SK-N-SH treated with all-trans-retinoic acid at 6 μM for 48 hours (cell line): Measurements from ENCODE around the gene TRAF3IP3.

Experiments
- ATAC-seq: fragments of 200-7000 bp; cut with Tn5 transposase; 3 replicates; pipeline ENCODE4 v1.9.1; 2020; ENCODE audit warnings: mild to moderate bottlenecking, moderate library complexity
- ARNTL ChIP-seq: fragments of 450-650 bp; formaldehyde crosslinking; IDR thresholded peaks from 2 replicates; pipeline ENCODE4 v1.5.0; 2020; ENCODE audit warnings: low read depth, mild to moderate bottlenecking, moderate library complexity, borderline replicate concordance
- BACH2 ChIP-seq: fragments of 250-450 bp; sonication (Bioruptor Pico); IDR thresholded peaks from 2 replicates; pipeline ENCODE4 v1.9.0; 2021; ENCODE audit warnings: mild to moderate bottlenecking, borderline replicate concordance
- CREB5 ChIP-seq: fragments of 250-450 bp; sonication (Bioruptor Pico); IDR thresholded peaks from 2 replicates; pipeline ENCODE4 v1.5.1; 2020; ENCODE audit warnings: low read depth, mild to moderate bottlenecking, moderate library complexity
- CSDC2 ChIP-seq: fragments of 250-450 bp; sonication (Bioruptor Pico); IDR thresholded peaks from 2 replicates; pipeline ENCODE4 v1.5.0; 2020; ENCODE audit warnings: mild to moderate bottlenecking, moderate library complexity
- CSRNP3 ChIP-seq: fragments of 250-450 bp; sonication (Bioruptor Pico); IDR thresholded peaks from 2 replicates; pipeline ENCODE4 v1.5.1; 2021; ENCODE audit warnings: mild to moderate bottlenecking, moderate library complexity
- ESRRG ChIP-seq: fragments of 250-450 bp; sonication (Bioruptor Pico); IDR thresholded peaks from 2 replicates; pipeline ENCODE4 v1.6.1; 2021; ENCODE audit warnings: mild to moderate bottlenecking
- GLIS3 ChIP-seq: fragments of 250-450 bp; sonication (Bioruptor Pico); IDR thresholded peaks from 2 replicates; pipeline ENCODE4 v1.5.0; 2020; ENCODE audit warnings: mild to moderate bottlenecking, moderate library complexity
- ISL1 ChIP-seq: fragments of 250-450 bp; sonication (Bioruptor Pico); IDR thresholded peaks from 2 replicates; pipeline ENCODE4 v2.1.2; 2022; ENCODE audit warnings: mild to moderate bottlenecking, moderate library complexity
- OSR1 ChIP-seq: fragments of 250-450 bp; sonication (Bioruptor Pico); IDR thresholded peaks from 2 replicates; pipeline ENCODE4 v1.8.0; 2022; ENCODE audit warnings: moderate library complexity, mild to moderate bottlenecking, inconsistent platforms
- PATZ1 ChIP-seq: fragments of 250-450 bp; sonication (Bioruptor Pico); IDR thresholded peaks from 2 replicates; pipeline ENCODE4 v1.8.0; 2020; ENCODE audit warnings: mild to moderate bottlenecking, moderate library complexity, borderline replicate concordance
- POU6F1 ChIP-seq: fragments of 250-450 bp; sonication (Bioruptor Pico); IDR thresholded peaks from 2 replicates; pipeline ENCODE4 v1.8.0; 2021; ENCODE audit warnings: low read depth, mild to moderate bottlenecking, moderate library complexity, borderline replicate concordance
- PPARA ChIP-seq: fragments of 250-450 bp; sonication (Bioruptor Pico); IDR thresholded peaks from 2 replicates; pipeline ENCODE4 v1.5.0; 2020; ENCODE audit warnings: mild to moderate bottlenecking, borderline replicate concordance
- RARB ChIP-seq: fragments of 250-450 bp; sonication (Bioruptor Pico); IDR thresholded peaks from 2 replicates; pipeline ENCODE4 v1.8.0; 2021; ENCODE audit warnings: mild to moderate bottlenecking, moderate library complexity
- SNAI2 ChIP-seq: fragments of 250-450 bp; sonication (Bioruptor Pico); IDR thresholded peaks from 2 replicates; pipeline ENCODE4 v1.5.0; 2020; ENCODE audit warnings: mild to moderate bottlenecking, moderate library complexity
- TCF4 ChIP-seq: fragments of 250-450 bp; sonication (Bioruptor Pico); IDR thresholded peaks from 2 replicates; pipeline ENCODE4 v1.8.0; 2021; ENCODE audit warnings: mild to moderate bottlenecking, moderate library complexity, borderline replicate concordance
- TOX ChIP-seq: fragments of 250-450 bp; sonication (Bioruptor Pico); IDR thresholded peaks from 2 replicates; pipeline ENCODE4 v1.8.0; 2021; ENCODE audit warnings: mild to moderate bottlenecking, moderate library complexity, borderline replicate concordance
- TSHZ2 ChIP-seq: fragments of 250-450 bp; sonication (Bioruptor Pico); IDR thresholded peaks from 2 replicates; pipeline ENCODE4 v1.5.0; 2020; ENCODE audit warnings: mild to moderate bottlenecking, moderate library complexity
- ZC3H10 ChIP-seq: fragments of 250-450 bp; sonication (Bioruptor Pico); IDR thresholded peaks from 2 replicates; pipeline ENCODE4 v1.5.1; 2021; ENCODE audit warnings: mild to moderate bottlenecking, moderate library complexity
- ZFP3 ChIP-seq: fragments of 250-450 bp; sonication (Bioruptor Pico); IDR thresholded peaks from 2 replicates; pipeline ENCODE4 v1.5.0; 2020; ENCODE audit warnings: mild to moderate bottlenecking, moderate library complexity
- ZFP30 ChIP-seq: fragments of 450-650 bp; formaldehyde crosslinking; IDR thresholded peaks from 2 replicates; pipeline ENCODE4 v1.5.0; 2022; ENCODE audit warnings: mild to moderate bottlenecking, moderate library complexity
- ZNF565 ChIP-seq: fragments of 450-650 bp; formaldehyde crosslinking; conservative IDR thresholded peaks from 2 replicates; pipeline ENCODE4 v1.5.0; 2020; ENCODE audit warnings: low read depth, mild to moderate bottlenecking, moderate library complexity
- ZNF8 ChIP-seq: fragments of 450-650 bp; formaldehyde crosslinking; IDR thresholded peaks from 2 replicates; pipeline ENCODE4 v1.5.0; 2020; ENCODE audit warnings: mild to moderate bottlenecking, moderate library complexity

Gene TRAF3IP3

GRCh38 chr1:209803568-209803967 is 47.7 kb downstream of the TRAF3IP3 start:
- ATAC-seq = no peak
- no peak for TF ChIP-seq ZC3H10 (CRISPR knock-in tag)
- no peak for TF ChIP-seq ZNF8 (CRISPR knock-in tag)
- TF ChIP-seq TCF4 = no peak
- TF ChIP-seq CSDC2 (CRISPR knock-in tag) = no peak
- no peak for TF ChIP-seq SNAI2
- TF ChIP-seq ZFP30 (CRISPR knock-in tag) = no peak
- TF ChIP-seq, all 23 proteins: peak for 0

GRCh38 chr1:209805341-209805781 is 49.5 kb downstream of the TRAF3IP3 start:
- TF ChIP-seq SNAI2 (no peak), RARB (no peak), PPARA (no peak), BACH2 (CRISPR knock-in tag) (no peak), ZFP3 (CRISPR knock-in tag) (no peak), CSDC2 (CRISPR knock-in tag) (no peak), ISL1 (CRISPR knock-in tag) (no peak), TSHZ2 (CRISPR knock-in tag) (no peak), ZNF565 (CRISPR knock-in tag) (no peak), CSRNP3 (CRISPR knock-in tag) (no peak), TCF4 (no peak), ZC3H10 (CRISPR knock-in tag) (no peak), ESRRG (no peak), OSR1 (no peak)
- ATAC-seq = no peak

- ATAC-seq = no peak
- TF ChIP-seq ARNTL (CRISPR knock-in tag) (no peak), ZNF8 (CRISPR knock-in tag) (no peak), ESRRG (no peak), CREB5 (CRISPR knock-in tag) (no peak)
Measured at GRCh38 chr1:209805875-209806760, 50.3 kb downstream of the TRAF3IP3 start, which contains the start of gene IRF6. Gene IRF6, minus strand, starts transcription at chr1:209806142. Its CDS starts 4,729 bp downstream, at chr1:209801413.

GRCh38 chr1:209807509-209807908 is 51.7 kb downstream of the TRAF3IP3 start:
- ATAC-seq = no peak
- TF ChIP-seq POU6F1 (CRISPR knock-in tag) (no peak), ZC3H10 (CRISPR knock-in tag) (no peak)

- peak; percentile 99 for ATAC-seq
- no peak for TF ChIP-seq BACH2 (CRISPR knock-in tag)
- no peak for TF ChIP-seq ZC3H10 (CRISPR knock-in tag)
- no peak for TF ChIP-seq CSRNP3 (CRISPR knock-in tag)
- no peak for TF ChIP-seq PPARA
- TF ChIP-seq TOX (CRISPR knock-in tag) = 0 out of 2 replicates have a peak, but pooled peaks have one; percentile 33
- TF ChIP-seq ZFP3 (CRISPR knock-in tag) = peak; percentile 21; the same call in 1 of the 2 replicates
- no peak for TF ChIP-seq PATZ1 (CRISPR knock-in tag)
- TF ChIP-seq GLIS3 = no peak
- TF ChIP-seq RARB = peak; percentile 19; the same call in 1 of the 2 replicates
- TF ChIP-seq ZFP30 (CRISPR knock-in tag) = no peak
- TF ChIP-seq ZNF8 (CRISPR knock-in tag) = no peak
- TF ChIP-seq ZNF565 (CRISPR knock-in tag) = no peak
- 0 out of 2 replicates have a peak, but pooled peaks have one; percentile 45 for TF ChIP-seq OSR1
Measured at GRCh38 chr1:209808059-209808581, 52.3 kb downstream of the TRAF3IP3 start.
